Skin epidermis (tissue), 12 donors: ENCODE data around the gene PLCG1.

Experiments used
- H3K27ac ChIP-seq, 21 experiments: fragments of 200-600 bp; sonication (generic) in 11 of 21; one replicate each; pipeline ENCODE4 v1.5.0; 2020; ENCODE audit warnings: mild to moderate bottlenecking in 3 of 21, inconsistent platforms in 2 of 21, moderate library complexity in 2 of 21
- H3K4me3 ChIP-seq, 7 experiments: fragments of 200-600 bp; sonication (generic) in 2 of 7; one replicate each; pipeline ENCODE4 v1.5.0; 2020; ENCODE audit warnings: inconsistent platforms in 2 of 7, mild to moderate bottlenecking in 2 of 7, moderate library complexity in 1 of 7

Gene PLCG1

GRCh38 chr20:41139227-41140093 lies 2.1 kb downstream of the PLCG1 start:
- peak overlapping the region in 18 of 21 experiments; percentile 55 to 97 (median 94) for H3K27ac ChIP-seq
- peak overlapping the region; percentile 67 to 94 (median 84) for H3K4me3 ChIP-seq

DNA sequence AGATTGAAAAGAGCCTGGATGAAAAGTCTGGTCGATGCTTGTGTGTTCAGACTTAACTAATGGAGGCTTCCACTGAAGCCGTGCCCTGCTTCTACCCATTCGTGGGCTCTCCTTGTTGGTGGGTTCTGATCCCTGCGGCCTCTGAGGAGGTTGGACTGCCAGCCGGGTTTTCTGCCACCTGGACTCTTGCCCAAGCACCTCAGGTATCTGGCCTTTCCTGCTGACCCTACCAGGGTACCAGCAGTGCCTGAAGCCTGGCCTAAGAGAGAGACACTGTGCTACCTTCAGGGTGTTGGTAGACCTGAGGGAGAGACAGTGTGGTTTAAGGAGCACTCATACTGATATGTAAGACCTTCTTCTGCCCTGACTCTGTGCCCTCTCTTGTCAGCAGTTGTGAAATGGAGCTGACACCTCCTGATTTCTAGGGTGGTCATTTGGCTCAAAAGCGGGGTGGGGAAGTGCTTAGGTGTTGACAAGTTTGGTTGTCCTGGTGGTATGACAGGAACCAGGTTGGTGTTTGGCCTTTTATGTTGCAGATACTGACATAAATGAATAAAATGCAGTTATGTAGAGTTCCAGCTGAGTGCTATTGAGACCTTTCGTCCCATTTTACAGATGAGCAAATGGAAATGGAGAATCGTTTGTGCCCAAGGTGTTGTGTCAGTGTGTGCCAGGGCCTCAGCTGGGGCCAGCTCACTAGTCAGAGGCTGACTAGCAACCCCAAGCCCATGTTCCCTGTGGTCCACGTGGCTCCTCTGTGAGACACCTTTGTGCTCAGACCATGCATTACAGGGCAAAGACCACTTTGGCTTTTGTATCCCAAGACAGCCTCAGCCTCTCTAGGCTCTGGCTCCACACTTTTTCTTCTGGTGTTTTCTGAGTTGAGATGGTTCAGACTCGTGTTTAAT lies 3.1 kb downstream of the PLCG1 start:
- Histone ChIP-seq H3K4me3 (peak overlapping the region in 2 of 7 experiments; percentile 4 to 7), H3K27ac (peak overlapping the region in 20 of 21 experiments; percentile 24 to 97 (median 75))

- Histone ChIP-seq H3K27ac (peak overlapping the region in 20 of 21 experiments; percentile 24 to 97 (median 75)), H3K4me3 (peak overlapping the region in 2 of 7 experiments; percentile 3 to 8)
These were observed 3.9 kb downstream of the PLCG1 start for GRCh38 chr20:41141153-41141815.

- Histone ChIP-seq H3K4me3 (no peak overlapping the region), H3K27ac (peak overlapping the region in 15 of 21 experiments; percentile 46 to 97 (median 78))
These were observed 4.9 kb downstream of the PLCG1 start for GRCh38 chr20:41142245-41142644.

GRCh38 chr20:41142919-41143318 lies 5.6 kb downstream of the PLCG1 start:
- Histone ChIP-seq H3K27ac (peak overlapping the region in 14 of 21 experiments; percentile 9 to 97 (median 84)), H3K4me3 (no peak overlapping the region)

- Histone ChIP-seq H3K27ac (peak overlapping the region in 11 of 21 experiments; percentile 0 to 97 (median 93)), H3K4me3 (no peak overlapping the region)
These were observed 6.0 kb downstream of the PLCG1 start for GRCh38 chr20:41143354-41143753.

- Histone ChIP-seq H3K27ac (peak overlapping the region in 13 of 21 experiments; percentile 9 to 96 (median 50)), H3K4me3 (no peak overlapping the region)
These were observed 8.0 kb downstream of the PLCG1 start for GRCh38 chr20:41145317-41145716.

DNA sequence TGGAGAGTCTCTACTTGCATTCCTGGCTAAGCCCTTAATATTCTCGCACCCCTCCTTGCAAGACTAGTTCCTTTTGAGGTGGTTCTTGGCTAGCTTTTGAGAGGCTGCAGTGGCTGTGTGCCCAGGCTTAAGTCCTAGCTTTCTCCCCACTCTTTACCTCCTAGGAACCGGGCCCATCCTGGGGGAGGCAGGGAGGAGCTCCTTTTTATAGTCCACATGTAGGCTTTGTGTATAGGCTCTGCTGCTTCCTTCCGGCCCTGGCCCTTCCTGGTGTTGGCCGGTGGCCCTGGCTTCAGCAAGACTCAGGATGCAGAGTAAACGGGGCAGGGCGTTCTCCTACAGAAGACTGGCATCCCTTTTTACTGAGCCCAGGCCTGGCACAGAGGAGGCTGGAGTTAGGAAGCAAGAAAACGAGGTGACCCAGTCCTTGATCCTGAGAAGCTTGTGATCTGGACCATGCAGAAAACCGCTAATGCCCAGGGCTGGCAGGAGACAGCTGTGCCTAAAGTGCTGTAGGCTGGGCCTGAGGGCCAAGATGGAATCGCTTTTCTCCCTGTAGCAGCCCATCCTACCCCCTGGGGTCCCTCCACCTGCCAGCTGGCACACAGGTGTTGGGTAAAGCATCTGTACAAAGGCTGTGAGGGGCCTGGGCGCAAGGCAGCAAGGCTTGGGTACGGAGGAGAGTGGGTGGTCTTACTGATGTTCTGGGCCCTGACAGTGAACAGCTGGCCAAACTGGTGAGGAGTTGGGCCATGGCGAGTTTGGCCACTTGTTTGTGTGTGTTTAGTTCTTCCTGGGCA lies 8.7 kb downstream of the PLCG1 start:
- Histone ChIP-seq H3K4me3 (no peak overlapping the region), H3K27ac (peak overlapping the region in 18 of 21 experiments; percentile 7 to 96 (median 48))

DNA sequence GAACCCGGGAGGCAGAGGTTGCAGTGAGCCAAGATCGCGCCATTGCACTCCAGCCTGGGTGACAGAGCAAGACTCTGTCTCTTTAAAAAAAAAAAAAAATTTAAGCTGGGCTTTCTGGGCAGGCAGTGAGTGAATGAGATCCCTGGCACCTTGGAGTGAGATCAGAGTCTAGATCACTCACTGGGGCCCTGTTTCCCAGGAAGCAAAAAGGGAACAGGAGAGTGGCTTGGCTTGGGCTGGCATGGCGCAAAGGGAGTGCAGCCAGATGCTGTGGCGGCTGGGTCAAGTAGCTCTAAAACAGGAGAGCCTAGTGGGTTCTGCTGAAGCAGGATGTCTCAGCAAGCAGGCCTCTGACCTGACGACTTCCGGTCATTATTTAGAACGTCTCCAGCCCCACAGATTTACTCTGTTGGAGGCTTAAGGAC lies 10.4 kb downstream of the PLCG1 start:
- Histone ChIP-seq H3K4me3 (no peak overlapping the region), H3K27ac (peak overlapping the region in 13 of 21 experiments; percentile 3 to 96 (median 41))

GRCh38 chr20:41148942-41149341 lies 11.6 kb downstream of the PLCG1 start:
- peak overlapping the region in 5 of 21 experiments; percentile 17 to 96 (median 39) for H3K27ac ChIP-seq
- H3K4me3 ChIP-seq = no peak overlapping the region

- Histone ChIP-seq H3K4me3 (no peak overlapping the region), H3K27ac (peak overlapping the region in 12 of 21 experiments; percentile 0 to 96 (median 41))
These were observed 13.3 kb downstream of the PLCG1 start for GRCh38 chr20:41150664-41151063.

GRCh38 chr20:41151134-41151869 lies 14.0 kb downstream of the PLCG1 start:
- Histone ChIP-seq H3K4me3 (no peak overlapping the region), H3K27ac (peak overlapping the region in 10 of 21 experiments; percentile 0 to 96 (median 38))

GRCh38 chr20:41152108-41152757 lies 14.9 kb downstream of the PLCG1 start:
- Histone ChIP-seq H3K4me3 (no peak overlapping the region), H3K27ac (peak overlapping the region in 11 of 21 experiments; percentile 1 to 71 (median 56))

GRCh38 chr20:41154436-41155176 lies 17.3 kb downstream of the PLCG1 start:
- Histone ChIP-seq H3K27ac (peak overlapping the region in 16 of 21 experiments; percentile 8 to 90 (median 40)), H3K4me3 (no peak overlapping the region)

GRCh38 chr20:41155261-41155660 lies 17.9 kb downstream of the PLCG1 start:
- peak overlapping the region in 8 of 21 experiments; percentile 8 to 90 (median 73) for H3K27ac ChIP-seq
- no peak overlapping the region for H3K4me3 ChIP-seq

DNA sequence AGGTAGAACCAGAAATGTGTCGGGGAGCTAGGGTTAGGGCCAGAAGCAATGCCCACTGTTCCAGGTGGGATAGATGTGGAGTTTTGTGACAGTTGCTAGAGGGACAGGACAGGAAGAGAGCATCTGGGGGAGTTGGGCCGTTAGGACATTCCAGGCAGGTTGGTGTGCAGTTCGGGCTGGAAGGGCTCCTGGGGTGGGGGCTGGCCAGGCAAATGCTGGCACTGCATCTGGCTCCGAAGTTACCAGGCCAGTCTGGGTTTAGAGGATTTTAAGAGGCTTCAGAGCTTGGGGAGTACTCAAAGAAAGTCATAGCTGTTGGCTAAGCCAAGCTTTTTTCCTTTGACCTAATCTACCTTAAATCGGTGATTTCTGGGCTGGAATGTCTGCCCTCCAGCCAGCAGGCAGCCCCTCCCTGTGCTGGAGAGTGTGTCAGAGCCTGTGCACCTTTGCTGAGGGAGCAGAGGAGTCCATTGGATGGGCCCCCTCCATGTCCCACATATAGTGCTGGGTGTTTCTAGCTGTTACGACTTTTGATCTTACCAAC lies 20.8 kb downstream of the PLCG1 start:
- no peak overlapping the region for H3K4me3 ChIP-seq
- H3K27ac ChIP-seq = peak overlapping the region in 18 of 21 experiments; percentile 13 to 90 (median 68)
